GM19240 (cell line): ENCODE data around the gene SLC6A11.

Experiments used
- DNase-seq: peaks from one replicate; pipeline ENCODE4 v3.0.0; 2011; ENCODE audit warnings: low spot score; ENCODE audit not compliant: insufficient read length

The SLC6A11 gene

DNA sequence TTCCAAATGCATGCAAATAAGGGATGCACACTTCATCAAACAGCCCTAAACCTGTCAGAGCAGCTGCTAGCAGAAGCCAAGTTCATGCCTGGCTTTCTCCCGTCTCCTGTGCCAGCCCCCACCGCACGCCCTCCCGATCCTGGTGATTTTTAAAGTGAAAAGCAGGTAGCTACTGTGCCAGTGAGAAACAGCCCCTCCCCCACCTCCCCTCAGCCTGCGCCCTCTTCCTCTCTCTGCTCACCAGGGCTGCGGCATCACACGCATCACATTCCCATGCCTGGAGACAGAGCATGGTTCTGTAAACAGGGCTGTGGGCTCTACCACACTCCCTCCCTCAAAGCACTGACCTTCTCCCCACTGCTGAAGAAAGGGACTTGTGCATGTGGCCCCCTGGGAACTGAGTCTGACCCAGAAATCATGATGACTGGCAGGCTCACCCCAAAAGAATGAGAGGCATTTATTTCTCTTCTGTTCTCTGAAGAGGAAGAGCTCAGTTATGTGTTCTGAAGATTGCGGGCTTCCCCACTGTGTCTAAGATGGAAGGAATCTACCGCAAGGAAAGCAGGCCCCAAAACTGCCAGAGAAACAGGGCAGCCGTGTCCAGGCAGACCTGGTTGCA, 162.0 kb downstream of the SLC6A11 start:
- no peak for DNase-seq

DNA sequence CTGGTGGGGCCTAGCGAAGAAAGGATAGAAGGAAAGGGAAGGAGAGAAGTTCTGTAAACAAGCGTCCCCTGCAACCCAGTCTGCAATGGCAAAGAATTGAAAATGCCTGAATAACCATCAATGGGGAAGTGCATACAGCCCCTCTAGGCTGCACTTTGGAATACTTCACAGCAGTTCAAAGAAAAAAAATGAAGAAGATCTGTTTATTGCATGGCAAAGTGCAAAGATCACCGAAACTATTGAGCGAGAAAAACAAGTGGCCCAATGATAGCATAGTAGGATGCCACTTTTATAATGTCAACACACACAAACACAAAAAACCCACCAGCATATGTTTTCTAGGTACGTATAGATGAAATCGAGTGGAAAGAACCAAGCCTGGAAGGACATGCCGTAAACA, 162.9 kb downstream of the SLC6A11 start:
- DNase-seq: no peak

- DNase-seq: no peak
Measured at GRCh38 chr3:10980312-10980711, 164.3 kb downstream of the SLC6A11 start.

DNA sequence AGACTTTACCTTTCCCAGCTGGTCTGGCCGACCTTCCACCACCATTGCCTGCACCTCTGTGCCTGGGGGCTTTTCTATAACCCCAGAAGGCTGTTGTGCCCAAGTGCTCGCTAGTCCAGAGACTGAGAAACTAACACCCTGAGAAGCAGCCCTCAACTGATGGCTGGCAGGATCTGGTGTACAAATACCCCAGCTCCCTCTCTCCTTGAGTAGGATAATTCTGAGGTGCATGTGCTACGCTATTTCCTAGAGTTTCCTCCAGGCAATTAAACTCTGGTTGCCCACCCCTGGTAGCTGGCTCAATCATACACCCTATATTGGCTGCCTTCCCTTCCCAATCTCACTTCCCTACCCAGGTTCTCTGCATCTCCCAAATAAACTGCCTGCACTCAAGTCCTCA, 165.0 kb downstream of the SLC6A11 start:
- DNase-seq: no peak

GRCh38 chr3:10981961-10982360, 165.9 kb downstream of the SLC6A11 start:
- DNase-seq: no peak

DNA sequence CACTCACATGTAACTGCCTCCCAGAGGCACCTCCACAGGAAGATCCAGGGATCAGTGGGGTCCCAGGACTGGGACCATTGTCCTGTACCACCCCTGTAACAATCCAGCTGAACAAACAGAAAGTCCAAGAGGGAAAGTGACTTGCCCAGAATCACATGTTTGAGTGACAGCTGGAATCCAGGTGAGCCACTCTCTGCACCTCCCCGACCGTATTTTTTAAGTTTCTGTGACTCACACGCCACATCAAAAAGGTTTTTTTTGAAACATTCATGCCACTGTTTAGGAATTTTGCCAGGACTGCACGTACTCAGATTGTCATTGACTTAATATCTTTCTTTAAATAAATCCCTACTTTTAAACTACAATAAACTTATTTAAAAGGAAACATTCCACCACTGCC, 166.8 kb downstream of the SLC6A11 start:
- no peak for DNase-seq

DNA sequence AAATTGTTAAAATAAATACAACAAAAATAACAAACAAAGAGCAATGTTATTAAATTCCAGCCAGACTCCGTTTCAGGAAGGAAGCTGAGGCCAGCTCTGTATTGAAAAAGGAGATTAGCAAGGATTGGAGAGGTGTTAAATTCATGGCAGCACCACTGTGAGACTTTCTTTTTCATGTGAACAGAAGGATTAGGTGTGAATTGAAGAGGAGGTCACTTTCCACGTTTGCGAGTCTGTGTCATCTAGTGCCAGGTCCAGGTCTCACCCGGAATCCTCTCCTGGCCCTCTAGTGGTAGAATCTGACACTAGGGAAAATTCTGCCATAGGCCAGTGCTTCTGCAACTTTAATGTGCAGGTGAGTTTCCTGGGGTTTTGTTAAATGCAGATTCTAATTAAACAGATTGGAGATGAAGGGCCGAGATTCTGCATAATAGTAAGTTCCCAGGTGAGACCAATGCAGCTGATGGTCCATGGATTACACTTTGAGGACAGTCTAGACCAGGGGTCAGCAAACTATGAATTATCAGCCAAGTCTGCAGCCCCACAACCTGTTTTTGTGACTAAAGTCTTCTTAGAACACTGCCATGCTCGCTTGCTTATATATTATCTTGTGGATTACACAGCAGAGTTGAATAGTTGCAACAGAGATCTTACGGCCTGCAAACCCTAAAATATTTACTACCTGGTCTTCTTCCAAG, 167.3 kb downstream of the SLC6A11 start:
- peak; percentile 56 for DNase-seq

- DNase-seq: no peak
Measured at GRCh38 chr3:10984371-10984896, 168.4 kb downstream of the SLC6A11 start.

GRCh38 chr3:10985181-10985580, 169.2 kb downstream of the SLC6A11 start:
- DNase-seq: no peak

GRCh38 chr3:10986592-10986991, 170.6 kb downstream of the SLC6A11 start:
- DNase-seq: no peak

DNA sequence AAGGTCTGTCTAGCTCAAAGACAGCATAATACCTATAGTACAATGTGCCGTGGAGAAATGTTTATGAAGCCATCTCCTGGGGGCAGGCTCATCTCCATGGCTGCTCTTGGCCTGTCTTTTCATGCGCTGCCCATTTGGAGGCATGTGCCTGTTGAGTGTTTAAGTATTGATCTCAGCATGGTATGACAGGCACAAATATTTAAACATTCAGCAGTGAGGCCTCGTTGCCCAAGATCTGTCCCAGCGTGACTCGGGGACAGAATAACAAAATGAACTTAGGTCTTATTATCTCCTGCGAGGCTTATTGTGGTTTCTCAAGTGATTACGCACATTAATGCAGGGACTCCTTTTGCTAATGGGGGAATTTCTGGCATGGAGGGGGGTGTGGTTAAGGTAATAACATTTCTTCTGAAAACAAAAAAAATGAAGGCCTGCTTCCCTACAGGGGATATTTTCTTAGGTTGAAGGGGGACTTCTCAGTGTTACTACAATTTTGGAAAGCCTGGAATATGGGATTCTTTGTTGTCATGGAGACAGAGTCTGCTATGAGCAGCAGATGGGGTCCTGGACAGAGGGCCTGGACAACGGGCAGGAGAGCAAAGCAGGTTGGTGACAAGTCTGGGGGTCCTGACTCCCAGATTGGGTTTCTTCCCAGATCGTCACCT, 172.1 kb downstream of the SLC6A11 start:
- DNase-seq: no peak

- no peak for DNase-seq
Measured at GRCh38 chr3:10988991-10989484, 173.0 kb downstream of the SLC6A11 start.
